NOMO-1 treated with dmso at 0.1 percent for 144 hours (cell line): ENCODE results near the gene TNFRSF11A.

ENCODE experiments used
- DNase-seq: peaks from one replicate; lab custom pipeline; 2025; ENCODE audit not compliant: unreplicated experiment; lab: John Stamatoyannopoulos, UW

Gene TNFRSF11A

GRCh38 chr18:62407660-62408059, 82.5 kb downstream of the TNFRSF11A start:
- DNase-seq, result no peak

- DNase-seq, result no peak
Measured at GRCh38 chr18:62409821-62410220, 84.7 kb downstream of the TNFRSF11A start.

DNA sequence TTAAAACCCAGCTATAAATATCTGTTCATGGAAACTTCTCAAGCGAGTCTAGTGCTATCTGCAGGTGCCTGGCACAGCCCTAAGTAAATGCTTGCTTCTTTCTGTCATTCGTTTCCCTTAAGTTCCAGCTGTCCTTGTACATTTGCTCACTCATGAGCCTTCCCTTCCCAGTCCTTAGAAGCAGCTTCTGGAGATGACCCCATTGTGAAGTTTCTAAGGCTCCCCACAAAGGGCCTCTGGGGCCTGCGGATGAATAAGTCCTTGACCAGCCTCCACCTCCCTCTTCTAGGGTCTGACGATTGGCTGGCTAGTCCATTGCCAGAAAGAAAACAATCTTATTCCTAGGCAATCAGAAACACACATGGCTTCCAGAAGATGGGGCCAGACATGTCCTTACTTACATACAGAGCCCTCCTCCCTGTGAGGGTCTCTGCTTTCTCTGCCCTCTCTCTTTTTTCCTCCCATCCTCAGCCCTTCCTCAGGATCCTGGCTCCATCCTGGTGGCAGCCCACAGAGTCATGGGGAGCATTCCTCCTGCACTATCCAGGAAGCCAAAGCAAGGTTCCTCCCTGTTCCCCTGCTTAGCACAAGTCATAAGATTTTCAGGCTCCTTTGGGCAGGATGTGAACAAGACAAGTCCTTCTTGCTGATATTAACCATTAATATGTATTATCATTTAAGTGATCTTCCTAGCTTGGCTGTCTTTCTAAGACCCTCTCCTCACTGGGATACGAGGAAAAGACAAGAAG, 87.3 kb downstream of the TNFRSF11A start:
- DNase-seq, result no peak

DNA sequence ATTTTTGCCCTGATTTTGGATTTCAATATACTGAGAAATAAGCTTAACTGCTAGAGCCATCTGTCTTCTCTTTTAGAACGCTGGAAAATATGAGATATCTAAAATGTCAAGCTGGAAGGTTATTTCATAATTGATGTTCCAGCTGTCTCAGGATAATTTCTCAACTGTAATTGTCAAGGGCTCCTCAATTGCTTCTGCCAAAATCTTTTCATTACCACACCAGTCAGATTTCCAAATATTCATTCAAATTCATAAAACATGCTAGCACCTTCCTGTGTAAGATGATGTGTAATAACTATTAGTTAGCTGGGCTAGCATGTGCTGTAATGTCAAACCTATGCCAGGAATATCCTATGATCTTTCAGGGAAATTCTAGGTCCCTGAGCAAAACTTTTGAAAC, 88.1 kb downstream of the TNFRSF11A start:
- no peak for DNase-seq

GRCh38 chr18:62418258-62418657, 93.1 kb downstream of the TNFRSF11A start:
- DNase-seq, result no peak

- DNase-seq, result no peak
Measured at GRCh38 chr18:62420151-62420512, 95.0 kb downstream of the TNFRSF11A start.

- peak; percentile 58 for DNase-seq
Measured at GRCh38 chr18:62420513-62421209, 95.6 kb downstream of the TNFRSF11A start.

- peak; percentile 85 for DNase-seq
Measured at GRCh38 chr18:62425465-62426190, 100.5 kb downstream of the TNFRSF11A start.

DNA sequence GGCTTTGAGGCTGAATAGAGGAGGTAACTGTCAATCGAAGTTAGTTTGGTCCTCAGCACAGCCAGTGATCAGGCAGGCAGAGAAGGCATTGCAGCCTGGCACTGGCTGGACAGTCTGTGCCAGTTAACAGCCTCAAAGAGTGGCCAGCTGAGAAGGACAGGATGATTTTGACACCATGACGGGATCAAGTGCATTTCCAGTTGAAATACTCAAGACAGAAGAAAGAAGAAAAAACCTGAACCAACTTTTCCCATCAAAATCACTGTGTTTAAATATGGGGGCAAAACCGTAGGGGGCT, 101.0 kb downstream of the TNFRSF11A start:
- no peak for DNase-seq

- DNase-seq, result no peak
Measured at GRCh38 chr18:62432176-62432575, 107.1 kb downstream of the TNFRSF11A start.

DNA sequence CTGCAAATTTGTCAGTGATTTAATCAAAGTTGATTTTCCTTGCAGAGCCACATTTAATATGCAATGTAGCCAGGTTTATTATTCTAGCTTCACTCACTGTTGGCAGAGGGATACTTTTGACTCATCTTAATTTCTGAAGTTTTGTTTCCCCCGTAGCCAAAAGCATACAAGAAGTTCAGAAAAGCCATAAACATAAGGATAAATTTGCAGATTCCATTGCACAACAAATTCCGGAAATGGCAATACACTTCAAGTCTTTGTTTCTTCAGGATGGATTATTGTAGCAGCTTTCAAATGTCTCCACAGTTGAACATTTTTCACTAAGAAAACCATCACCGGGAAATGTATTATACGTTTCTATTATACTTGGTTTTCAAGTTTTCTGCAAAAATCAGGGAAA, 109.7 kb downstream of the TNFRSF11A start:
- DNase-seq, result no peak

GRCh38 chr18:62435435-62436031, 110.4 kb downstream of the TNFRSF11A start:
- no peak for DNase-seq

- peak; percentile 4 for DNase-seq
Measured at GRCh38 chr18:62436636-62437234, 111.6 kb downstream of the TNFRSF11A start.

- DNase-seq, result peak; percentile 42
Measured at GRCh38 chr18:62437235-62438017, 112.3 kb downstream of the TNFRSF11A start.

GRCh38 chr18:62438018-62438329, 112.9 kb downstream of the TNFRSF11A start:
- DNase-seq, result peak; percentile 4

DNA sequence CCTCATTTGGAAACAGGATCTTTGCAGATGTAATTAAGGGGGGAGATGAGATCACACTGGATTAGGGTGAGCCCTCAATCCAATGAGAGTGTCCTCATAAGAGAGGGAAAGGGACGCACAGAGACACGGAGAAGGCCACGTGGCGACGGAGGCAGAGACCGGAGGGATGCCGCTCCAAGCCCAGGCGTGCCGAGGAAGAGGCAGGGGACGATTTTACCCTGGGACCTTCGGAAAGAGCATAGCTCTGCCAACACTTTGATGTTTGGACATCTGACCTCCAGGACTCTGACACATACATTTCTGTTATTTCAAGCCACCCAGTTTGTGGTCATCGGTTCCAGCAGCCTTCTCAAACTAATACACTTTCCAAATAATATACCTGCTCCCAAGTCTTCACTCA, 113.3 kb downstream of the TNFRSF11A start:
- DNase-seq, result no peak

DNA sequence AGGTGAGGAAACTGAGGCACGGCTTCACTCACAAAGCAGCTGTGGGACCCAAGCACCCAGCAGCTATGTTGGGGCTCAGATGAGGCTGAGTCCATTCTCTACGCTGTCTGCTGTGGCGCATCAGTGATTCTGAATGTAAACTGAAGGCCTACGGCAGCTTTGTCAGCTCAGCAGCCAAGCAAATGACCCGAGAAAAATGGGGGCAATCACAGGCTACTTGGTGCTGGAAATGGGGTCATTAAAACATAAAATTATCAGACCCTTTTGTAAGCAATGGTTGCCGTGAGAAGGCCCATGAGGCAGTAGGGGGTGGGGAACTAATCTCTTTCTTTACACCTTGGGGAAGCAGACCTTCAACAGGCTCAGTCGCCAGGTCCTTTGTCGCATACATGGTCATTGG, 113.8 kb downstream of the TNFRSF11A start:
- DNase-seq, result no peak
